Fibroblast of gingiva (primary cell): ENCODE measurements around the gene ASB4.
A peak's percentile ranks its signal among the peaks of the same experiment; 100 is the strongest.
"Not testable (repeated sequence)": the region's sequence is repeated elsewhere in the genome, so short reads cannot be mapped to it uniquely, and the experiment has no call there.

Experiments used
- DNase-seq: peaks from one replicate; pipeline ENCODE4 v3.0.0-alpha.2; 2011; ENCODE audit warnings: low read depth

Gene ASB4

GRCh38 chr7:95479992-95480624 lies 5.6 kb upstream of the ASB4 start:
- no peak for DNase-seq

GRCh38 chr7:95481271-95482165 lies 4.2 kb upstream of the ASB4 start:
- DNase-seq = no peak

GRCh38 chr7:95482424-95482823 lies 3.3 kb upstream of the ASB4 start:
- DNase-seq = no peak

GRCh38 chr7:95490231-95490762 lies 4.6 kb downstream of the ASB4 start:
- DNase-seq = no peak

GRCh38 chr7:95491201-95491600 lies 5.5 kb downstream of the ASB4 start:
- no peak for DNase-seq

GRCh38 chr7:95491634-95492314 lies 6.0 kb downstream of the ASB4 start:
- DNase-seq = no peak

GRCh38 chr7:95493247-95493646 lies 7.5 kb downstream of the ASB4 start:
- DNase-seq = no peak

- DNase-seq = no peak
Measured at GRCh38 chr7:95493844-95494243, 8.1 kb downstream of the ASB4 start.

GRCh38 chr7:95501261-95501832 lies 15.6 kb downstream of the ASB4 start:
- no peak for DNase-seq

GRCh38 chr7:95502403-95502802 lies 16.7 kb downstream of the ASB4 start:
- DNase-seq = no peak

GRCh38 chr7:95503271-95504131 lies 17.8 kb downstream of the ASB4 start:
- no peak for DNase-seq

- DNase-seq = not testable (repeated sequence)
Measured at GRCh38 chr7:95504132-95504588, 18.4 kb downstream of the ASB4 start.

- DNase-seq = no peak
Measured at GRCh38 chr7:95508780-95509179, 23.0 kb downstream of the ASB4 start.

- DNase-seq = peak; percentile 17
Measured at GRCh38 chr7:95509199-95509598, 23.5 kb downstream of the ASB4 start.

- peak; percentile 69 for DNase-seq
Measured at GRCh38 chr7:95511716-95512260, 26.0 kb downstream of the ASB4 start.

- no peak for DNase-seq
Measured at GRCh38 chr7:95517458-95517857, 31.7 kb downstream of the ASB4 start.

GRCh38 chr7:95517870-95518269 lies 32.1 kb downstream of the ASB4 start:
- DNase-seq = no peak

- no peak for DNase-seq
Measured at GRCh38 chr7:95520136-95520535, 34.4 kb downstream of the ASB4 start.

- DNase-seq = no peak
Measured at GRCh38 chr7:95525503-95525902, 39.8 kb downstream of the ASB4 start.

- DNase-seq = no peak
Measured at GRCh38 chr7:95526128-95526738, 40.5 kb downstream of the ASB4 start.
